HuH-7 (cell line): ENCODE measurements around the gene ANGPTL1.

ENCODE experiments used
- DNase-seq: peaks from one replicate; pipeline ENCODE4 v3.0.0; 2011; ENCODE audit warnings: low spot score

Gene ANGPTL1, protein sequence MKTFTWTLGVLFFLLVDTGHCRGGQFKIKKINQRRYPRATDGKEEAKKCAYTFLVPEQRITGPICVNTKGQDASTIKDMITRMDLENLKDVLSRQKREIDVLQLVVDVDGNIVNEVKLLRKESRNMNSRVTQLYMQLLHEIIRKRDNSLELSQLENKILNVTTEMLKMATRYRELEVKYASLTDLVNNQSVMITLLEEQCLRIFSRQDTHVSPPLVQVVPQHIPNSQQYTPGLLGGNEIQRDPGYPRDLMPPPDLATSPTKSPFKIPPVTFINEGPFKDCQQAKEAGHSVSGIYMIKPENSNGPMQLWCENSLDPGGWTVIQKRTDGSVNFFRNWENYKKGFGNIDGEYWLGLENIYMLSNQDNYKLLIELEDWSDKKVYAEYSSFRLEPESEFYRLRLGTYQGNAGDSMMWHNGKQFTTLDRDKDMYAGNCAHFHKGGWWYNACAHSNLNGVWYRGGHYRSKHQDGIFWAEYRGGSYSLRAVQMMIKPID

GRCh38 chr1:178870944-178871343 lies at the start of gene ANGPTL1:
Gene ANGPTL1 (minus strand): TSS chr1:178871077. CDS start chr1:178865776, 5,301 bp downstream.
- DNase-seq, result no peak

- no peak for DNase-seq
These were observed 48.7 kb upstream of the ANGPTL1 start for GRCh38 chr1:178919581-178919980.

DNA sequence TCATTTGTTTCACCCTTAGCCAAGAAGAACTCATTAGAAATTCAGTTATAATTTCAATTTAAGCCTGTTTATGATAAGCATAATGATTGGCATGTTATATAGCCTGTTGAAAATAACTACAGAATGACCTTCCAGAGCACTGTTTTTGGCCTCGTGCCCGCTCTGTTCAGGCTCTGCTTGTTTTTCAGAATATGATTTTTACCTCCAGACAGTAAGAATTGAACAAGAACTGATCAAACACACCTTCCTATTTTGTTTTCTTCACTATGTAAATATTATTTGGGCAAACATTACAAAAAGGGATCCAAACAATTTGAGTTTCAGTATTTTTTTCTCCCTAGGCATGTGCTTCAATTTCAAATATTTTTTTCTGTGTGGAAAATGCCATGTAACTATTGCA lies 48.1 kb upstream of the ANGPTL1 start:
- no peak for DNase-seq

- DNase-seq, result no peak
These were observed 47.4 kb upstream of the ANGPTL1 start for GRCh38 chr1:178918308-178918707.

DNA sequence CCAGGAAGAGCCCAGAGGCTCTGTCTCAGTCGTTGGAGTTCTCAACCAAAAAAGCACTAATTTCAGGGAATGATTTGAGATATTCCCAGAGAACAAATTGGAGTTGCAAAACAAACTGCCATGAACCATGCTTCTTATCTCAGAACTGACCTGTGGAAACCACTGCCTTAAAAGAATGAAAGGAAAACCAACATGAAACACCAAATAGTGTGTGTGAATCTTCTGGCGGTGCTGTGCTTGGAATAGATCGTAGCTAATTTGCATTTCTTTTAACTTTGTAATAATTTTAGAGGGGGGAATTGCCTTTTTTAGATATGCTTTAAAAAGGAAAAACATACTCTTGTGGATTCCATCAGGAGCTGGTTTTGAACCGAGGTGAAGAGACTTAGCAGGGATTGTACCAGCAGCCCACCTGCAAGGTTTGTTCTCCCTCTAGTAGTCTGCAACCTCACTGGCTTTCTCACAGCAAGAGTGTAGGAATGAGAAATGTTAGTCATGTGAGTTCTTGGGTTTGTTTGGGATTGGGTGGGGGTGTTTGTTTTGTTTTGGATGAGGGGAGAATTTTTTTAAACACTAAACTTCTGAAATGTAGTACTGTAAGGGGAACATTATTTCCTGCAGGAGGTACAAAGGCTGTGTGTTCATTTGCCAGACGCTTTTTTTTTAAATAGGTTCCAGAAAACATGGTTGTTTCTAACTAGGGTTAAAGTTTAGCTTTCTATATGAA lies 45.7 kb upstream of the ANGPTL1 start:
- DNase-seq, result no peak

DNA sequence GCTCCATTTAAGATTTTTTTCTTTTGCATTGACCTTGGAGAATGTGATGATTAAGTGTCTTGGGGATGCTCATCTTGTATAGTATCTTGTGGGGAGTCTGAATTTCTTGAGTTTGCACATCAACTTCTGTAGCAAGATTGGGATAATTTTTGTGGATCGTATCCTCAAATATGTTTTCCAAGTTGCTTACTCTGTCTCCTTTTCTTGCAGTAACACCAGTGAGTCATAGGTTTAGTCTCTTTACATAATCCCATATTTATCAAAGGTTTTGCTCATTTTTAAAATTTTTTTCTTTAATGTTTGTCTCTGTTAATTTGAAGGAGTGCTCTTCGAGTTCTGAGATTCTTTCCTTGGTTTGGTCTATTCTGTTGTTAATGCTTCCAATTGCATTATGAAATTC lies 41.7 kb upstream of the ANGPTL1 start:
- DNase-seq, result no peak

GRCh38 chr1:178910023-178910422 lies 39.1 kb upstream of the ANGPTL1 start:
- no peak for DNase-seq

GRCh38 chr1:178908358-178908757 lies 37.5 kb upstream of the ANGPTL1 start:
- DNase-seq, result no peak

DNA sequence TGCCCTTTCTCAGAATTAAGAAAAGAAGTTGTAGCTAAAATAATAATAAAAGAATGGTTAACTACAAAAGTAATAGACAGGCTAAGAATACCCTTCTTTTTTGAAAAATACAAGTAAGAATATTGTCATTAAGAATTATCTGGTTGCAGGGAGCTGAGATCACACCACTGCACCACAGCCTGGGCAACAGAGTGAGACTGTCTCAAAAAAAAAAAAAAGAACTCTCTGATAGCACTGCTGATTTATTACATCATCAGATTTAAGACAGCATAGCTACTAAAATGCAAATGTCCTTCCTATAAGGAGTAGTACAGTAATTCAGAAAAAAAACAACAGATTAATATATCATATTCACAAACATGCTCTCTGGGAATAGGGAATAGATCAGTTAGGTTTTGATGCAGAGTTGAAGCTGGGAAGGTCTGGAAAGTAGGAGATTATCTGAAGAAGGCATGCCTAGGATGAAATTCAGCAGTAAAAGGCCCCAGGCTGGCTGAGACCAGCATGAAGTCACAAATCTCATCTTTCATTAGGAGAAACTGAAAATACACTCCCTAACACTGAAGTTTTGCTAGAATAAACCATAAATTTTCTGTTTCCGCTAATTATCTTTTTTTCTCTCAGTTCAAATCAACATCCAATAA lies 30.7 kb upstream of the ANGPTL1 start:
- no peak for DNase-seq

GRCh38 chr1:178899402-178899801 lies 28.5 kb upstream of the ANGPTL1 start:
- DNase-seq, result no peak

- DNase-seq, result no peak
These were observed 27.5 kb upstream of the ANGPTL1 start for GRCh38 chr1:178898401-178898800.

GRCh38 chr1:178895928-178896327 lies 25.1 kb upstream of the ANGPTL1 start:
- no peak for DNase-seq

- no peak for DNase-seq
These were observed 15.7 kb upstream of the ANGPTL1 start for GRCh38 chr1:178886551-178886950.

- no peak for DNase-seq
These were observed 15.0 kb upstream of the ANGPTL1 start for GRCh38 chr1:178885869-178886268.

DNA sequence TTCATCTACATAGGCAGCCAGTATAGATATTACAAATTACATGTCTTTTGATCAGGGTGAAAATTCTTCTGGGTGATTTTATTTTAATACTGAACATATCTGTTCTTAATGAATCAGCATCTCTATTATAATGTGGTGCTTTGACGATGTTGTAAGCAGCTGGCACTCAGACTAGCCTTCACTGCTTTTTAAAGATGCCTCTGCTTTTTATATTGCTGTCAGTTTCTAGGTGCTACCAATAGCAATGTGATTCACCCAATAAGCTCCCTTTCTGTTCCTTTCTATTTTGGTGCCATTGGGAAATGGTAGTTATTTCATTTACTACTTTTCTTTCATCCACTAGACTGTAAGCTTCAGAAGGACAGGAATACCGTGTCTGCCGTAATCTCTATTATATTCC lies 11.1 kb upstream of the ANGPTL1 start:
- no peak for DNase-seq

DNA sequence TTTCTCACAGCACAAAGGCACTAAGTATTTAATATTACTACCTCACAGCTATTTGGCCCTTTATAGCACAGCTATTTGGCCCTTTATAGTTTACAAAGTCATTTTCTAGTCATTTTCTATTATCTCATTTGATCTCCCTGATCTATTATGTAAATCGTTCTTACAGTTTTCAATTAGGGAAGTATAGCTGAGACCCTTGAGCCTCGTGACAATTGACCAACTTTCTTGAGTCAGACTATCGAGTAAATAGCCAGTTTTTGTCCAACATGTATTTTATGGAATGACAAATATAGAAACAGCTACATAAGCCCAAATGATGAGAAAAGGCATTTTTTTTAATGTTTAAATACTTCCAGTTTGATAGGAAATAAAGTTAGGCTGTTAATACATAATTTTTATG lies 7.0 kb upstream of the ANGPTL1 start:
- no peak for DNase-seq

GRCh38 chr1:178875936-178876335 lies 5.1 kb upstream of the ANGPTL1 start:
- DNase-seq, result no peak

- no peak for DNase-seq
These were observed 4.1 kb upstream of the ANGPTL1 start for GRCh38 chr1:178874966-178875365.

- DNase-seq, result no peak
These were observed 859 bp upstream of the ANGPTL1 start for GRCh38 chr1:178871551-178872320.

GRCh38 chr1:178870221-178870620 lies 656 bp downstream of the ANGPTL1 start:
- DNase-seq, result no peak

DNA sequence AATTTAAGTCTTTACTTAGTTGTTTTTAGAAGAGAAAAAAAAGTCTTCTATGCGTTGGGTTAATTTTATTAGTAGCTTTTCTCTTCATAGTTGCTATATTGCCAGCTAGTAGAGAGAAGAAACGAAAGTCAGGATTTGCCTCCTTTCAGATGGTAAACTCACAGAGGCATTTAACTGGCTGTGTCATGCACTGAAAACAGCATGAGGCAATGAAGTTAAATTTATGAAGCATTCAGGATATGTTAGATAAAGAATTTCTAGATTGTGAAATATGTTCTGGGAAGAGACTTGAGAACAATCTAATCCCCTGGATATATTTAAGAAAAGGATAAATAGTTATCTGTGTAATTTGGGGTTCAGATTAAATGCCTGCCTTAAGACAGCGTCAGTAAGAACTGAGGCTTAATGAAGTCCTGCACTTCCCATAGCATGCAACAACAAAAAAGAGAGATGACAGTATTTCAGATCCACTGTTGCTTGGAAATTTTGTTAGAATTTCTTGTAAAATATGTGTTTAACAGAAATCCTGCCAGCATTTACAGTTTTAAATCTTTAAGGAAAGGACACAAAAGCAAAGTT lies 1.7 kb downstream of the ANGPTL1 start:
- DNase-seq, result no peak

- DNase-seq, result no peak
These were observed 2.2 kb downstream of the ANGPTL1 start for GRCh38 chr1:178868706-178869105.
